BE2C (cell line): ENCODE results near the gene B9D2. TPM values are rescaled to one million over a fixed set of nuclear protein-coding genes. Genes with fewer than 3 reads are reported as not detected.

Experiments
- DNase-seq: peaks from one replicate; pipeline ENCODE4 v3.0.0-alpha.2; 2020
- H3K27me3 ChIP-seq: fragments of 250-450 bp; sonication (Bioruptor Pico); 2 replicates; pipeline ENCODE4 v1.5.1; 2020; ENCODE audit warnings: mild to moderate bottlenecking
- H3K36me3 ChIP-seq: fragments of 250-450 bp; sonication (Bioruptor Pico); 2 replicates; pipeline ENCODE4 v1.5.1; 2020; ENCODE audit warnings: mild to moderate bottlenecking
- H3K4me1 ChIP-seq: fragments of 250-450 bp; sonication (Bioruptor Pico); 2 replicates; pipeline ENCODE4 v1.5.1; 2020
- H3K4me3 ChIP-seq: 2 replicates; pipeline ENCODE4 v1.5.1; 2011; ENCODE audit warnings: low read depth, low read length
- H3K9me3 ChIP-seq: fragments of 250-450 bp; sonication (Bioruptor Pico); 2 replicates; pipeline ENCODE4 v1.5.1; 2020
- polyA plus RNA-seq: library from polyadenylated mRNA; unstranded; fragments of >200 nt; gene quantifications from one replicate; pipeline ENCODE4 v1.2.1, GENCODE V29; 2012; ENCODE audit warnings: low read depth, missing spikeins; ENCODE audit not compliant: insufficient read length, insufficient read depth
- TF ChIP-seq, protein P1 (sequence below): IDR thresholded peaks from 2 replicates; pipeline ENCODE4 v1.5.1; 2012; ENCODE audit warnings: mild to moderate bottlenecking, low read depth, low read length

Gene B9D2
- polyA plus RNA-seq = 28.2 TPM

DNA sequence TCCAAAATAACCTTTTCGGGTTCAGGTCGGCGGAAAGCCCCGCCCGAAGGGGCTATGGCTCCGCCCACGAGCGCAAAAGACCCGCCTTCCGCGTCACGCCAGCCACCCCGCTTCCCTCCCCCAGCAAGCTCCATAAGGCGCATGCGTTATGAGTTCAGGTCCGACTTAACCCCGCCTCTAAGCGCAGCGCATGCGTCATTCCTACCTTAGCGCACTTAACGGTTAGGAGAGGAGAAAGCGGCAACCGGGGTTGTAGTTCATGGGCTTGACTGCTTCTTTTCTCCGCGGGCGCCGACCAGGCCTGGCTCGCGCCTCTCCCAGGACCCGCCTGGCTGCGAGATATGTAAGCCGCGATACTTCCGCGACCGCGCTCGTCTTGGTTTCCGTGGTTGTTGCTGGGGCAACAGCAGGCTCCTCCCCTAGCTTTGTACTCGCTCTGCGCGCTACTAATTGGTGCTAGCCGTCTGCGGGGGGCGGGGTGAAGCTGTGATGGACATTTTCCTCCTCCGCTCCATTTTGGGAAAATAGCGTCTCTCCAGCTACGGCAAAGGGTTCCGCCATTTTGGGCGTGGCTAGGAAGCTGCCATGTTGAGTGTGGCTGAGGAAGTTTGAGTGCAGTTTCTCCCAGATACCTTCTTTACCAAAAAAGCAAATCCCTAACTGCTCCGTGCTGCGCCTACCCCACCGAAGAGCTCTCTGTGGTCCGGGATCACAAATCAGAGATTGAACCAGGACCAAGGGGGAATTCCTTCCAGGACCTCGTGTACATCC, at the start of gene B9D2:
Gene B9D2, minus strand, starts transcription at position 397 of the 771 bp plus-strand sequence. CDS start 630 bp downstream, outside the sequence.
- Histone ChIP-seq H3K36me3 (no peaks in the 10 kb centered on the region), H3K9me3 (no peaks in the 10 kb centered on the region), H3K27me3 (no peaks in the 10 kb centered on the region), H3K4me3 (peak within 1 kb of the TSS; percentile 83), H3K4me1 (no peaks in the 10 kb centered on the region)
- DNase-seq = peak; percentile 98
- TF ChIP-seq, protein P1, sequence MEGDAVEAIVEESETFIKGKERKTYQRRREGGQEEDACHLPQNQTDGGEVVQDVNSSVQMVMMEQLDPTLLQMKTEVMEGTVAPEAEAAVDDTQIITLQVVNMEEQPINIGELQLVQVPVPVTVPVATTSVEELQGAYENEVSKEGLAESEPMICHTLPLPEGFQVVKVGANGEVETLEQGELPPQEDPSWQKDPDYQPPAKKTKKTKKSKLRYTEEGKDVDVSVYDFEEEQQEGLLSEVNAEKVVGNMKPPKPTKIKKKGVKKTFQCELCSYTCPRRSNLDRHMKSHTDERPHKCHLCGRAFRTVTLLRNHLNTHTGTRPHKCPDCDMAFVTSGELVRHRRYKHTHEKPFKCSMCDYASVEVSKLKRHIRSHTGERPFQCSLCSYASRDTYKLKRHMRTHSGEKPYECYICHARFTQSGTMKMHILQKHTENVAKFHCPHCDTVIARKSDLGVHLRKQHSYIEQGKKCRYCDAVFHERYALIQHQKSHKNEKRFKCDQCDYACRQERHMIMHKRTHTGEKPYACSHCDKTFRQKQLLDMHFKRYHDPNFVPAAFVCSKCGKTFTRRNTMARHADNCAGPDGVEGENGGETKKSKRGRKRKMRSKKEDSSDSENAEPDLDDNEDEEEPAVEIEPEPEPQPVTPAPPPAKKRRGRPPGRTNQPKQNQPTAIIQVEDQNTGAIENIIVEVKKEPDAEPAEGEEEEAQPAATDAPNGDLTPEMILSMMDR = no peak

DNA sequence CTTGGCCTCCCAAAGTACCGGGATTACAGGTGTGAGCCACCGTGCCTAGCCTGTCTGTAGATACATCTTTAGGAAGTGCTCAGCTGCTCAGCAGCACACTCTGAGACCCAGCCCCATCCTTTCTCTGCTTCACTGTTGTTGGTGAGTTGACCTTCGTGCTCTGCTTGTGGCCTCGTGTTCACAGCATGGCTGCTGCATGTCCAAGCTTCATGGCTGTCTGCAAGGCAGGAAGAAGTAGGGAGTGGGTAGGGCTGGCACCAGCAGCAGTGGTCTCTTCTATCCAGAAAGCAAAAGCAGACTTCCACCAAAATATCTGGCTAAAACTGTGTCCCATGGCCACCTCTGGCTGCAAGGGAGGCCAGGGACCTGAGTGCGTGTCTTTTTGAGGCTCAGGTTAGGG, 49.0 kb upstream of the B9D2 start:
- H3K36me3 ChIP-seq = peaks cover 39% of the 10 kb centered on the region
- no peaks in the 10 kb centered on the region for H3K27me3 ChIP-seq
- H3K4me3 ChIP-seq = no peak overlapping the region
- TF ChIP-seq, protein P1 = no peak
- H3K9me3 ChIP-seq = no peaks in the 10 kb centered on the region
- no peak for DNase-seq
- peaks cover 12% of the 10 kb centered on the region for H3K4me1 ChIP-seq

GRCh38 chr19:41411968-41412265, 48.0 kb upstream of the B9D2 start:
- H3K4me3 ChIP-seq = no peak overlapping the region
- TF ChIP-seq, protein P1 = no peak
- no peaks in the 10 kb centered on the region for H3K9me3 ChIP-seq
- peak; percentile 41 for DNase-seq
- no peaks in the 10 kb centered on the region for H3K27me3 ChIP-seq
- peaks cover 12% of the 10 kb centered on the region for H3K4me1 ChIP-seq
- H3K36me3 ChIP-seq = peaks cover 36% of the 10 kb centered on the region

DNA sequence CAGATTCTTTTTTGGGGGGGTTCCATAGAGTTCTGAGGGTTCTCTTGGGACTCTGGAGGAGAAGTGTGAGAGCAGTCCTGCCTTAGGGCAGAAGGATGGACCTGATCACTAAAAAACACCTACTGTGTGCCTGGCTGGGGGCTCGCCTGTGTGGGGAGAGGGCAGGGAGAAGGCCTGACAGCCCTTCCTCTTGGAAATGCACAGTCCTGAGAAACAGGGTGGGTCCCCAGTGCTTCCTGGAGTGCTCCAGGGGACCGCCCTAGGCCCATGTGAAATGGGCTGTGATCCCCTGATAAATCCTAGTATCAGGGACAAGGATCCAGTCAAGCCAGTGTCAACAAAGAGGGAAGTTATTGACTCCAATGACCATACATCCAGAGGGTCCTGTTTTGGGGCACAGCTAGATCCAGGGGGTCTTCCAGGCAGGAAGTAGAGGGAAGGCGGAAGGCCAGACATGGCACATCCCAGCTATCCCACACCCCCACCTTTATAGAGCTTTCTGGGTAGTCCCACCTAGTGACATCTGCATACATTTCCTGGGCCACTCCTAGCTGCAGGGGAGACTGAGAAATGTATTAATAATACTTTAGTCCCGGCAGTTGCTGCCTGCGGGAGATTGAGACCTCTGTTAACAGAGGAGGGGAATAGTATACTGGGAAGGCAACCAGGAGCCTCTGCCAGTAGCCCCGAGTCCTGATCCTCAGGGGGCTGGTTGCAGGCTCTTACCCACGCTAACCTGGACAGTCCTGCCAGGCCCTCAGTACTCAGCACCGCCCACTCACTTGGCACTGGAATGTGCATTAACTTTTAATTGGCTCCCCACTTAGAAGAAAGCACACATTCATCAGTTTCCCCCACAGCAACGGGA, 47.4 kb upstream of the B9D2 start:
- H3K4me1 ChIP-seq = peaks cover 12% of the 10 kb centered on the region

GRCh38 chr19:41410336-41411054, 46.5 kb upstream of the B9D2 start:
- no peak overlapping the region for H3K4me3 ChIP-seq
- no peak for DNase-seq
- no peaks in the 10 kb centered on the region for H3K27me3 ChIP-seq
- H3K4me1 ChIP-seq = peaks cover 12% of the 10 kb centered on the region
- TF ChIP-seq, protein P1 = no peak
- H3K9me3 ChIP-seq = no peaks in the 10 kb centered on the region
- H3K36me3 ChIP-seq = peaks cover 31% of the 10 kb centered on the region

More for the DNA sequence above, 47.4 kb upstream of the B9D2 start:
- peaks cover 34% of the 10 kb centered on the region for H3K36me3 ChIP-seq
- TF ChIP-seq, protein P1 = no peak
- H3K27me3 ChIP-seq = no peaks in the 10 kb centered on the region
- no peak for DNase-seq
- H3K9me3 ChIP-seq = no peaks in the 10 kb centered on the region
- H3K4me3 ChIP-seq = no peak overlapping the region
